ENCODE results near the gene M6PR.
"Not testable (repeated sequence)": the region's sequence is repeated elsewhere in the genome, so short reads cannot be mapped to it uniquely, and the experiment has no call there.

The M6PR gene

GRCh38 chr12:8911606-8912268 lies 37.7 kb downstream of the M6PR start:
- DNase-seq, result no peak

- DNase-seq, result no peak
Observed at GRCh38 chr12:8909752-8910151, 39.7 kb downstream of the M6PR start.

- DNase-seq, result no peak
Observed at GRCh38 chr12:8907513-8907912, 41.9 kb downstream of the M6PR start.

- no peak for DNase-seq
Observed at GRCh38 chr12:8906266-8907180, 42.9 kb downstream of the M6PR start.

DNA sequence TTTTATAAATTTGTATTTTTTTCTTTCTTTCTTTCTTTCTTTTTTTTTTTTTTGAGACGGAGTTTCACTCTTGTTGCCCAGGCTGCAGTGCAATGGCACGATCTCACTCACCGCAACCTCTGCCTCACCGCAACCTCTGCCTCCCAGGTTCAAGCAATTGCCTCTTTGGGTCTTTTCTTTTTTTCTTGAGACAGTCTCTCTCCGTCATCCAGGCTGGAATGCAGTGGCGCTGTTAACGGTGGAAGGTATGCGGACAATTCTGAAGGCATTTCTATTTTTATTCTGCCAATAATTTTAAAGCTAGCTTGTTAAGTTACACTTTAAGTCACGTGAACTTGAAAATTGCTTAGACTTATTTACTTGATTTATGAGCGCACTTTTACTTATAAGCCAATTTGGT lies 43.9 kb downstream of the M6PR start:
- DNase-seq, result no peak

- no peak for DNase-seq
Observed at GRCh38 chr12:8904665-8905064, 44.8 kb downstream of the M6PR start.

DNA sequence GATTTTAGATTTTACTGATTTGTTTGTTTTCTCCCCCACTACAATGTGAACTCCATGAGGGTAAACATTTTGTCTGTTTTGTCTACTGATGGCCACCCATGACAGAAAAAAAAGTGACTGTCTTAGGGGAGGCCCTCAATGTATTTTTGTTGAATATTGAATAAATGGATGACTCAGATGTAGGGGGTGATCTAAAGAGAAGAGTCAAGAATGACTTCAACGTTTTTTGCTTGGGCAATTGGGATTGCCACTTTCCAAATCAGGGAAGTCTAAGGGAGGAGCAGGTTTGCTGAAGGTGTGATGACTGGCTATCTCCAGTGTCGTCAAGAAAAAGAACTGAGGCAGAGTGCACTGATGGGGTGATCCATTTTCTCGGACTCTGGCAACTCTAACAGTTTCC lies 45.8 kb downstream of the M6PR start:
- DNase-seq, result no peak

GRCh38 chr12:8902703-8903102 lies 46.7 kb downstream of the M6PR start:
- not testable (repeated sequence) for DNase-seq

DNA sequence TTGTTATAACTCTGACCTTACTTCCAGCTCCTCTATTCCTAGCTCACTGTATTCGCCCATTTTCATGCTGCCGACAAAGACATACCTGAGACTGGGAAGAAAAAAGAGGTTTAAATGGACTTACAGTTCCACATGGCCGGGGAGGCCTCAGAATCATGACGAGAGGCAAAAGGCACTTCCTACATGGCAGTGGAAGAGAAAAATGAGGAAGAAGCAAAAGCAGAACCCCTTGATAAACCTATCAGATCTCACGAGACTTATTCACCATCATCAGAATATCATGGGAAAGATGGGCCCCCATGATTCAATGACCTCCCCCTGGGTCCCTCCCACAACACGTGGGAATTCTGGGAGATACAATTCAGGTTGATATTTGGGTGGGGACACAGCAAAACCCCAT lies 49.6 kb downstream of the M6PR start:
- no peak for DNase-seq

DNA sequence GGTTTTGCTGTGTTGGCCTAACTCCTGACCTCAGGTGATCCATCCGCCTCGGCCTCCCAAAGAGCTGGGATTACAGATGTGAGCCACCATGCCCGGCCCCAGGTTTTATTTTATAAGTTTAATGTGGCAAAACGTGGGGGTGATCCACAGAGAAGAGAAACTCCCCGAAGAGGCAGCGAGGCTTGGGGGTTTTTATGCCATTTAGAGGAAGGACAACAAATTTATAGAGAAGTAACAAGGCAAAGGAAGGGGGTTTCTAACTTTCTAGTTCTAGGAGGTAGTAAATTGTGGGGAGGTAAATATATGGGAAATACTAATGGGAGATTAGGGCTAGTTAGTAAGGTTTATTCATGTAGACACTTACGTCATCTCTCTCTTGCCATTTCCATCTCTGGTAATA lies 52.4 kb downstream of the M6PR start:
- no peak for DNase-seq

GRCh38 chr12:8894986-8895385 lies 54.5 kb downstream of the M6PR start:
- DNase-seq, result no peak

DNA sequence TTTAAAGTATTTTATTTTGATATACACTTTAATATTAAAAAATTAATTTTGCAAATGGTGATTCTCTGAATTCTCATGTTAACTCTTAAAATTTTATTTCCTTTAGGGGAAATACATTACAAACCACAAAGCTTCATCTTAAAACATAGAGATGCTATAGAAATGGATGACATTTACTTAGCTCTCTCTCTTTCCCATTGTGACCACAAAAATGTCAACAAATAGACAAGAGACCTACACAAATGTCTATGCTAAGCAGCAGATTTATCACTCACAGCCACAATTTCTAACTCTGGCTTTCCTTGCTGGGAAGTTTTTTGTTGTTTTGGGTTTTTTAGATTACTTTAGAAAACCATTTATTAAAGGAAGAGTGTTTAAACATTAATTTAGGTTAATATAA lies 55.1 kb downstream of the M6PR start:
- no peak for DNase-seq

GRCh38 chr12:8891976-8892375 lies 57.5 kb downstream of the M6PR start:
- DNase-seq, result no peak

Data from cortex of kidney (tissue), 1 donor.